Type B pancreatic cell (in vitro differentiated cells): ENCODE data around the gene TUBB4B. TPM values are rescaled to one million over a fixed set of nuclear protein-coding genes. Genes with fewer than 3 reads are reported as not detected.
A peak's percentile ranks its signal among the peaks of the same experiment; 100 is the strongest.

Source experiments
- DNase-seq: peaks from one replicate; pipeline ENCODE4 v3.0.0; 2021; ENCODE audit warnings: mixed read lengths; ENCODE audit not compliant: unreplicated experiment; ENCODE audit errors: extremely low spot score
- H3K27ac Mint-ChIP-seq: 2 replicates; pipeline ENCODE4 v1.8.0; 2021; ENCODE audit warnings: mild to moderate bottlenecking, mixed read lengths
- H3K27me3 Mint-ChIP-seq: 2 replicates; pipeline ENCODE4 v1.8.0; 2021; ENCODE audit warnings: mixed read lengths
- H3K36me3 Mint-ChIP-seq: 2 replicates; pipeline ENCODE4 v1.8.0; 2021; ENCODE audit warnings: mixed read lengths
- H3K4me1 Mint-ChIP-seq: one replicate; pipeline ENCODE4 v1.8.0; 2021; ENCODE audit warnings: mixed read lengths; ENCODE audit not compliant: unreplicated experiment
- H3K4me3 Mint-ChIP-seq: 2 replicates; pipeline ENCODE4 v1.8.0; 2021; ENCODE audit warnings: mild to moderate bottlenecking, mixed read lengths
- H3K9me3 Mint-ChIP-seq: 2 replicates; pipeline ENCODE4 v1.8.0; 2021; ENCODE audit warnings: mixed read lengths
- total RNA-seq: library from RNA; stranded (reverse); gene quantifications from 2 replicates; pipeline ENCODE4 v1.2.1, GENCODE V29; 2021; ENCODE audit warnings: low replicate concordance
- TF ChIP-seq, protein P1 (sequence below): fragments of 200-600 bp; sonication (generic); conservative IDR thresholded peaks from 2 replicates; pipeline ENCODE4 v1.5.0; 2021; ENCODE audit warnings: antibody characterized with exemption, mild to moderate bottlenecking

The TUBB4B gene
- total RNA-seq, 1 donor from 2014 or later, result 326 TPM

GRCh38 chr9:137226338-137227053 is 14.6 kb upstream of the TUBB4B start:
- H3K9me3 Mint-ChIP-seq, result no peaks in the 10 kb centered on the region
- no peaks in the 10 kb centered on the region for H3K36me3 Mint-ChIP-seq
- H3K27me3 Mint-ChIP-seq, result peaks cover 3% of the 10 kb centered on the region
- TF ChIP-seq, protein P1, sequence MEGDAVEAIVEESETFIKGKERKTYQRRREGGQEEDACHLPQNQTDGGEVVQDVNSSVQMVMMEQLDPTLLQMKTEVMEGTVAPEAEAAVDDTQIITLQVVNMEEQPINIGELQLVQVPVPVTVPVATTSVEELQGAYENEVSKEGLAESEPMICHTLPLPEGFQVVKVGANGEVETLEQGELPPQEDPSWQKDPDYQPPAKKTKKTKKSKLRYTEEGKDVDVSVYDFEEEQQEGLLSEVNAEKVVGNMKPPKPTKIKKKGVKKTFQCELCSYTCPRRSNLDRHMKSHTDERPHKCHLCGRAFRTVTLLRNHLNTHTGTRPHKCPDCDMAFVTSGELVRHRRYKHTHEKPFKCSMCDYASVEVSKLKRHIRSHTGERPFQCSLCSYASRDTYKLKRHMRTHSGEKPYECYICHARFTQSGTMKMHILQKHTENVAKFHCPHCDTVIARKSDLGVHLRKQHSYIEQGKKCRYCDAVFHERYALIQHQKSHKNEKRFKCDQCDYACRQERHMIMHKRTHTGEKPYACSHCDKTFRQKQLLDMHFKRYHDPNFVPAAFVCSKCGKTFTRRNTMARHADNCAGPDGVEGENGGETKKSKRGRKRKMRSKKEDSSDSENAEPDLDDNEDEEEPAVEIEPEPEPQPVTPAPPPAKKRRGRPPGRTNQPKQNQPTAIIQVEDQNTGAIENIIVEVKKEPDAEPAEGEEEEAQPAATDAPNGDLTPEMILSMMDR, result no peak
- H3K4me1 Mint-ChIP-seq, result peaks cover 5% of the 10 kb centered on the region
- H3K4me3 Mint-ChIP-seq, result peak overlapping the region; percentile 41
- H3K27ac Mint-ChIP-seq, result no peak overlapping the region
- DNase-seq, result no peak

- Mint-ChIP-seq H3K9me3 (no peaks in the 10 kb centered on the region), H3K4me3 (peak within 1 kb of the TSS; percentile 75), H3K27me3 (peaks cover 3% of the 10 kb centered on the region)
Observed at GRCh38 chr9:137227054-137227852, 13.8 kb upstream of the TUBB4B start, which contains the start of gene RNF224. Gene RNF224 (plus strand): TSS chr9:137227502. CDS start chr9:137228336, 834 bp downstream.

GRCh38 chr9:137227853-137228505 is 13.1 kb upstream of the TUBB4B start:
- H3K27ac Mint-ChIP-seq, result peak overlapping the region; percentile 91
- H3K9me3 Mint-ChIP-seq, result no peaks in the 10 kb centered on the region
- DNase-seq, result no peak
- TF ChIP-seq, protein P1, result no peak
- peaks cover 5% of the 10 kb centered on the region for H3K4me1 Mint-ChIP-seq
- peak overlapping the region; percentile 75 for H3K4me3 Mint-ChIP-seq
- no peaks in the 10 kb centered on the region for H3K36me3 Mint-ChIP-seq
- peaks cover 3% of the 10 kb centered on the region for H3K27me3 Mint-ChIP-seq

More at GRCh38 chr9:137227054-137227852, 13.8 kb upstream of the TUBB4B start, which contains the start of gene RNF224:
- peak; percentile 87 for DNase-seq
- TF ChIP-seq, protein P1, result peak; percentile 92
- Mint-ChIP-seq H3K4me1 (peaks cover 5% of the 10 kb centered on the region), H3K36me3 (no peaks in the 10 kb centered on the region), H3K27ac (peak within 1 kb of the TSS; percentile 91)

DNA sequence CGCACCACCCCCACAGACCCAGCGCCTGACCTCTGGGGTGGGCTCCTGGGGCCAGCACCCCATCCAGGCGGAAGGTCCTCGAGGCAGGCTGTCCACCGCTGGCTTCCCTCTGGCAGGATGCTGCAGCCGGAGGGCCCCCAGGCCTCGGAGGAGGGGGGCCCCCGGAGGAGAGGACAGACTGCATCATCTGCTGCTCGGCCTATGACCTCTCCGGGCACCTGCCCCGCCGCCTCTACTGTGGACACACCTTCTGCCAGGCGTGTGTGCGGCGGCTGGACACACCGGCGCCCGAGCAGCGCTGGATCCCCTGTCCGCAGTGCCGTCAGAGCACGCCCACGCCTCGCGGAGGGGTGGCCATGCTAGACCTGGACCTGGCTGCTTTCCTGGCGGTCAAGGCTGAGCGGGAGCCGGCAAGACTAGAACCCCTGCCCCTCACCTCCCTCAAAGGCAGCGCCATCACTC is 12.6 kb upstream of the TUBB4B start:
- H3K27ac Mint-ChIP-seq, result no peak overlapping the region
- H3K27me3 Mint-ChIP-seq, result peaks cover 3% of the 10 kb centered on the region
- no peak overlapping the region for H3K4me3 Mint-ChIP-seq
- no peak for DNase-seq
- peaks cover 5% of the 10 kb centered on the region for H3K4me1 Mint-ChIP-seq
- TF ChIP-seq, protein P1, result no peak
- H3K9me3 Mint-ChIP-seq, result no peaks in the 10 kb centered on the region
- no peaks in the 10 kb centered on the region for H3K36me3 Mint-ChIP-seq
